Measurements from ENCODE around the gene FAM180B.

- TF ChIP-seq CTCF (IDR thresholded peaks at IDR 0.05; ENCODE audit: low read length) (no peak), EZH2 (IDR thresholded peaks at IDR 0.05; ENCODE audit: borderline replicate concordance, low read length) (no peak)
Measured at GRCh38 chr11:47539681-47540039, 46.8 kb upstream of the FAM180B start.
